ENCODE data around the gene AHCYL2.

The AHCYL2 gene

DNA sequence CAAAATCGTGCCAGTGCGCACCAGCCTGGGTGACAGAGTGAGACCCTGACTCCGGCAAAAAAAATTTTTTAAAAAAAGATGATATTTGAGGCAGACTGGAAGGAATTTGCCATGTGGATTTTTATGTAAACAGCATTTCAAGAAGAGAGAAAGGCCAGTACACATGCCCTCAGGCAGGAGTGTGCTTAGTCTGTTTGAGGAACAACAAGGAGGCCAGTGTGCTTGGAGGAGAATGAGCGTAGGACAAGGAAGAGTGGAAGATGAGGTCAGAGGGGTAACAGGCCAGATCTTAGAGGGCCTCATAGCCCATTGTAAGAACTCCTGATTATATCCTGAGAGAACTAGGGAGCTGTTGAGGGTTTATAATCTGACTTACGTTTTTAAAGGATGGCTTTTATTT, 192.2 kb downstream of the AHCYL2 start:
- TF ChIP-seq, protein P1, sequence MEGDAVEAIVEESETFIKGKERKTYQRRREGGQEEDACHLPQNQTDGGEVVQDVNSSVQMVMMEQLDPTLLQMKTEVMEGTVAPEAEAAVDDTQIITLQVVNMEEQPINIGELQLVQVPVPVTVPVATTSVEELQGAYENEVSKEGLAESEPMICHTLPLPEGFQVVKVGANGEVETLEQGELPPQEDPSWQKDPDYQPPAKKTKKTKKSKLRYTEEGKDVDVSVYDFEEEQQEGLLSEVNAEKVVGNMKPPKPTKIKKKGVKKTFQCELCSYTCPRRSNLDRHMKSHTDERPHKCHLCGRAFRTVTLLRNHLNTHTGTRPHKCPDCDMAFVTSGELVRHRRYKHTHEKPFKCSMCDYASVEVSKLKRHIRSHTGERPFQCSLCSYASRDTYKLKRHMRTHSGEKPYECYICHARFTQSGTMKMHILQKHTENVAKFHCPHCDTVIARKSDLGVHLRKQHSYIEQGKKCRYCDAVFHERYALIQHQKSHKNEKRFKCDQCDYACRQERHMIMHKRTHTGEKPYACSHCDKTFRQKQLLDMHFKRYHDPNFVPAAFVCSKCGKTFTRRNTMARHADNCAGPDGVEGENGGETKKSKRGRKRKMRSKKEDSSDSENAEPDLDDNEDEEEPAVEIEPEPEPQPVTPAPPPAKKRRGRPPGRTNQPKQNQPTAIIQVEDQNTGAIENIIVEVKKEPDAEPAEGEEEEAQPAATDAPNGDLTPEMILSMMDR (IDR thresholded peaks at IDR 0.05; ENCODE audit: control extremely low read depth, extremely low read depth, low read depth, missing control alignments), result no peak
- ChIA-PET CTCF (interaction anchor here (1.1 to 1.6 kb wide), 3 partner anchors 27 to 88 kb away, joined by 3 to 4 read pairs (median 3); no protein-coding TSS in a partner anchor), POLR2A (no interaction called here)
- DNase-seq (ENCODE audit: extremely low spot score), result no peak

DNA sequence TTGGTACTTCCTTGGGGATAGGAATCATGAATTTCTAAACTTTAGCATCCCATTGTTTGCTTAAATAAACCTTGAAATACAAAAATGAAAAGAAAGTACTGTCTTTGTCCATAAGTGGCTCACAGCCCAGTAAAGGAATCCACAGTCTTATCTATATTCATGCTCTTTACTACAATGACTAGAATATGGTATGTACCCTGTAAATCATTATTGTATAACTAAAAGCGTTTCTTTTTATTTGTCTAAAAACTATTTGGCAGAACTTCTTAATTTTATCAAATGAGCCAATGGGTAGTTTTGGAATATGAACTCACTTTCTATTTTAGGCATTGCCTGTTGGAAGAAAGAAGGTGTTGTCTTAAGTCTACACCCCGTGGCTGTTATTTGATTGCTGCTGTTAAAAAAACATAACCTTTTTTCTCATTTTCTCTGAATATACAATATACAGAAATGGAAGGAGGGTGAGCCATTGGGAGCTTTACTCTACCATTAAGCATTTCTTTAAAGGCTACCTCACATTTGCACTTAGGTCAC, 197.0 kb downstream of the AHCYL2 start:
- POLR2A ChIA-PET, result no interaction called here
- CTCF ChIA-PET, result interaction anchor here (1.1 kb wide), 1 partner anchor 41 kb away, joined by 3 read pairs; no protein-coding TSS in a partner anchor
- TF ChIP-seq, protein P1 (IDR thresholded peaks at IDR 0.05; ENCODE audit: control extremely low read depth, extremely low read depth, low read depth, missing control alignments), result no peak
- no peak for DNase-seq (ENCODE audit: extremely low spot score)

DNA sequence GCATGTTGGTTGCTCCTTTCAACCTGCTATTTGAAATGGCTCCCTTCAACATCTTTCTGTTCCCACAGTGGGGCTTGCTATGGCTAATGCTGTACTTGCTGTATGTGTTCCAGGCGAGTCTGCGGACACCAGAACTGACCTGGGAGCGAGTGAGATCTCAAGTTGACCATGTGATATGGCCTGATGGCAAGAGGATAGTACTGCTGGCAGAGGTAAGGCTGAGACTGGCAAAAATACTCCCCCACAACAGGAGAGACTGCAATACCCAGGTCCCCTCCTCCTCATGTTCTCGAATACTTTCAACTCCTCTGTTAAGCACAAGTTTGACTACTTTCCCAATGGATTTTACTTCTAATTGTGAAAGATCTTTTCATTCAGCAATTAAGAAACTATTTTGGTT, 197.9 kb downstream of the AHCYL2 start:
- DNase-seq (ENCODE audit: extremely low spot score), result no peak
- TF ChIP-seq, protein P1 (IDR thresholded peaks at IDR 0.05; ENCODE audit: control extremely low read depth, extremely low read depth, low read depth, missing control alignments), result no peak
- ChIA-PET POLR2A (no interaction called here), CTCF (interaction anchor here (1.1 to 2.5 kb wide), 3 partner anchors 11 to 55 kb away, joined by 3 to 16 read pairs (median 8); partner anchors contain the start of gene STRIP2)

DNA sequence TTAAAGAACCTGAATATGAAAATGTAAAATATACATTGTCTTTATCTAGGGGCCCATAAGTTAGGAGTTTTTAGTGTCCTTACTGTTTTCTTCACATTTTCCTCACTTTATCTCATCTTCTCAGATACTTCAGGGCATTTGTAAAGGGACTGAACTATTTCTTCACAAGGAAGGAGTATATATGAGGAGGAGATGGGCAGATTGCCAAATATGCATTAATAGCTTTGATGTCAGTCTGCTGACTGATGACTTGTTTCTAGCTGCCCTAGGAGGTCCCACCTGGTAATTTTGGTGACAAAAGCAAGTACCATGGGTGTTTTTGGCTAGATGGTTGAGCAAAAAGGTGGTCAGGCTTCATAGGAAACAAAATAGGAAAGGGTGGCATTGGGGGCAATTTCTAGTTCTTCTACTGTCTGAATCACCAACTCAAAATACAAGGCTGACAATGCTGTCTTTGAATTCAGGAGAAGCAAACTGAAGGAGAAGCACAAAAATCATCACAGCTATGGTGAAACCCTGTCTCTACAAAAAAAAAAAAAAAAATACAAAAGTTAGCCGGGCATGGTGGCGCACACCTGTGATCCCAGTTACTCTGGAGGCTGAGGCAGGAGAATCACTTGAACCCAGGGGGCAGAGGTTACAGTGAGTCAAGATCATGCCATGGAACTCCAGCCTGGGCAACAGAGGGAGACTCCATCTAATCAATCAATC, 199.0 kb downstream of the AHCYL2 start:
- ChIA-PET POLR2A (no interaction called here), CTCF (interaction anchor here (1.1 to 2.5 kb wide), 4 partner anchors 10 to 56 kb away, joined by 3 to 16 read pairs (median 6); partner anchors contain the start of gene STRIP2)
- TF ChIP-seq, protein P1 (IDR thresholded peaks at IDR 0.05; ENCODE audit: control extremely low read depth, extremely low read depth, low read depth, missing control alignments), result no peak
- DNase-seq (ENCODE audit: extremely low spot score), result no peak

DNA sequence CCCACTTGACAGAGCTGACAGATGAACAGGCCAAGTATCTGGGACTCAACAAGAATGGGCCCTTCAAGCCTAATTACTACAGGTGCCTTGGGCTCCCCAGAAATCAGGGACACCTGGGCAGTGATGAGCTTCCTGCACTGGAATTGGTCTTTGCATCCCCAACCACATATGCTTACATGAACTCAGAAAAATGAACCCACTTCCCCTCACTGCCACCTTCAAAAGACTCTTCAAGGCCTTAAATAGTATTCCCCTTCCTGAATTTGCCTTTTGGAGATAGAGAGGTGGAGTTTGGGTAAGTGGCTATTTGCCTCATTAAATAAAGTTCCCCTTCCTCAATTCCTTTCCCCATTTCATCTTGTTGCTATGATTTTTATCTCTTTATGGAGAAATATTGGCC, 201.7 kb downstream of the AHCYL2 start:
- ChIA-PET CTCF (interaction anchor here (1.2 to 2.1 kb wide), 4 partner anchors 14 to 59 kb away, joined by 4 to 8 read pairs (median 6); no protein-coding TSS in a partner anchor), POLR2A (interaction anchor here (0.6 kb wide), 1 partner anchor 197 kb away, joined by 3 read pairs; no protein-coding TSS in a partner anchor)
- no peak for DNase-seq (ENCODE audit: extremely low spot score)
- TF ChIP-seq, protein P1 (IDR thresholded peaks at IDR 0.05; ENCODE audit: control extremely low read depth, extremely low read depth, low read depth, missing control alignments), result no peak

DNA sequence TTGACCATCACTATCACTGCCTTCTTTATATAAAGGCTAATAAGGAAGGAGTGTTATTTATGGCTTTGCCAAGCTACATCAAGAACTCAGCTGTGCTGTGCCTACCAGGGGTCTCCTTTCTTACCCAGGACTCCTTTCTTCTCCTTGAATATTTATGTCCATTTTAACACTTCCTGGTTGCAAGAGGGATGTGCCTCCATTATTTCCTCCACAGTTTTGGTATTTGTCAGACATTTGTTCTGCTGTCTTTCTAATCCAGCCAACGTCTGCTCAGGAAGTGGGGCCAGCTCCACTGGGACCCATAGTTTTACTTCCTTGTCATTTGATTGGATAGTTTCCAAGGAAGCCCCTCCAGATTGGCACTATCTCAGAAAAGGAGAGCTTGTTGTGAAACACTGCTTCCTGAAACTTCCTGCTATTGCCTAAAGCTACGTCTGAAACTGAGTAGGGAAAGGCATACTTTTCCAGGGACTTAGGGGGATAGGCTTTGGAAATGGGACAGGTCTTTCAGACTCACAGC, 202.8 kb downstream of the AHCYL2 start:
- CTCF ChIA-PET, result interaction anchor here (1.1 to 2.1 kb wide), 4 partner anchors 9 to 60 kb away, joined by 3 to 8 read pairs (median 5); no protein-coding TSS in a partner anchor
- POLR2A ChIA-PET, result no interaction called here
- TF ChIP-seq, protein P1 (IDR thresholded peaks at IDR 0.05; ENCODE audit: control extremely low read depth, extremely low read depth, low read depth, missing control alignments), result no peak
- no peak for DNase-seq (ENCODE audit: extremely low spot score)

Data from GM10248 (cell line).